Esophagus (tissue), 2 donors: ENCODE results near the gene HDAC9. TPM values are rescaled to one million over a fixed set of nuclear protein-coding genes. Genes with fewer than 3 reads are reported as not detected.

ENCODE experiments used
- H3K27ac ChIP-seq, 2 donors: one replicate each; pipeline ENCODE4 v1.5.1; 2013; ENCODE audit warnings: low read depth in 2 of 2, mild to moderate bottlenecking in 2 of 2, inconsistent platforms in 1 of 2, low read length in 1 of 2, moderate library complexity in 1 of 2
- H3K27me3 ChIP-seq, 2 donors: one replicate each; pipeline ENCODE4 v1.6.1; 2013; ENCODE audit warnings: low read length in 2 of 2, control low read depth in 1 of 2, mild to moderate bottlenecking in 1 of 2; ENCODE audit not compliant: insufficient read depth in 2 of 2, control insufficient read depth in 1 of 2
- H3K36me3 ChIP-seq, 2 donors: one replicate each; pipeline ENCODE4 v1.6.1; 2013; ENCODE audit warnings: low read length in 1 of 2; ENCODE audit not compliant: control insufficient read depth in 2 of 2, insufficient read depth in 2 of 2
- H3K4me1 ChIP-seq, 2 donors: one replicate each; pipeline ENCODE4 v1.6.1; 2013; ENCODE audit warnings: low read length in 1 of 2; ENCODE audit not compliant: control insufficient read depth in 2 of 2, insufficient read depth in 2 of 2
- H3K4me3 ChIP-seq, 2 donors: one replicate each; pipeline ENCODE4 v1.5.1; 2013; ENCODE audit warnings: low read length in 2 of 2, mild to moderate bottlenecking in 2 of 2, low read depth in 1 of 2, moderate library complexity in 1 of 2
- H3K9me3 ChIP-seq, 2 donors: one replicate each; pipeline ENCODE4 v1.6.1; 2013; ENCODE audit warnings: mild to moderate bottlenecking in 2 of 2, low read depth in 1 of 2, low read length in 1 of 2, moderate library complexity in 1 of 2; ENCODE audit not compliant: control insufficient read depth in 2 of 2, insufficient read depth in 1 of 2
- WGBS, 2 donors: extraction: QIAGEN DNeasy Blood & Tissue Kit; methylation state at CpG; one replicate each; pipeline ENCODE4 v1.1.7; 2013; 5-methylcytosine and 5-hydroxymethylcytosine counted together
- polyA plus RNA-seq, 2 donors: library from polyadenylated mRNA; stranded (reverse); fragments of 200-250 nt; gene quantifications; one replicate each; pipeline ENCODE4 v1.2.3, GENCODE V29; 2013
- donor health status: healthy with polysubstance abuse.
- donor health status: Bipolar disorder and iron deficiency.

HDAC9 gene
- polyA plus RNA-seq, 2 donors: 0.69 to 1.1 TPM

- Histone ChIP-seq H3K27me3 (no peaks in the 10 kb centered on the region), H3K9me3 (no peaks in the 10 kb centered on the region), H3K36me3 (no peaks in the 10 kb centered on the region), H3K27ac (no peak overlapping the region), H3K4me3 (no peak overlapping the region), H3K4me1 (no peaks in the 10 kb centered on the region)
- WGBS, 2 donors: 73 to 79% methylated on average over 4 of the region's 4 CpGs
Observed at GRCh38 chr7:18593602-18594279, 98.2 kb downstream of the HDAC9 start.

DNA sequence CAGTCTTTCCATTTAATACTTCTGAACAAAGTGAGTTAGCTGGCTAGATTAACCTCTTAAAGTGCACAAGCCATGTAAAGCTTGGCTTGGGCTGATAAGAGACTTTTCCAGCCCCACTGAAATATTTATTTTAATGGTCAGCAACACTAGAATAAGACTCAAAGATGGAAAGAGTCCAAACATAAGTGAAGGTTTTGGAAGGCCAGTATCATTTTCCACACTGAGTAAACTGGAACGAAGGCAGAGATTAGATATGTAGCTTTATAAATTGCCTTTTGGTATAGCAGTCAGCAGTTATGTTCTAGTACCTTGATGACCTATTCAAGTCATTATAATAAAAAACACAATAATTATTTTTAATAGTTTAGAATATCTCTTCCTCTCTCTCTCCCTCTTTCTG is 102.2 kb downstream of the HDAC9 start:
- H3K27me3 ChIP-seq: no peaks in the 10 kb centered on the region
- H3K4me1 ChIP-seq: no peaks in the 10 kb centered on the region
- no peak overlapping the region for H3K27ac ChIP-seq
- H3K9me3 ChIP-seq: no peaks in the 10 kb centered on the region
- 45 to 63% methylated on average over 1 of the region's 1 CpG for WGBS, 2 donors
- H3K36me3 ChIP-seq: no peaks in the 10 kb centered on the region
- H3K4me3 ChIP-seq: no peak overlapping the region

DNA sequence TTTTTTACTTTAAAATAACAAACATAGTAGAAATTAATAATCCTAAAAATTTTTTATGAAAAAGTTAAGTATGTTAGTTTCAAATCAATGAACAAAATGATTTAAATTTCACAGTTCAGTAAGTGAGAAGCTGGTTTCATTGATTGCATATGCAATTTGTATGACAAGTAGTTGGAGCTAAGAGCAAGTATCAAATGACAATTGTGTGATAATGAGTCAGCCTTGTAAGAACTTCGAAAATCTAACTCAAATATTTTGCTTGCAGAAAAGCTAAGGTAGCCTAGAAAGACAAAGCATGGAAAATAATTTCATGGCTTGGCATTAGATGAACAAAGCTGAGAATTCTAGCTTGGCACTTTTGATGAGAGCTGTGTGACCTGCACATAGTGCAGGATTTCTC is 111.5 kb downstream of the HDAC9 start:
- Histone ChIP-seq H3K27ac (no peak overlapping the region), H3K27me3 (no peaks in the 10 kb centered on the region), H3K36me3 (no peaks in the 10 kb centered on the region), H3K4me3 (no peak overlapping the region), H3K4me1 (no peaks in the 10 kb centered on the region), H3K9me3 (no peaks in the 10 kb centered on the region)
- 58 to 62% methylated on average over 1 of the region's 1 CpG for WGBS, 2 donors

DNA sequence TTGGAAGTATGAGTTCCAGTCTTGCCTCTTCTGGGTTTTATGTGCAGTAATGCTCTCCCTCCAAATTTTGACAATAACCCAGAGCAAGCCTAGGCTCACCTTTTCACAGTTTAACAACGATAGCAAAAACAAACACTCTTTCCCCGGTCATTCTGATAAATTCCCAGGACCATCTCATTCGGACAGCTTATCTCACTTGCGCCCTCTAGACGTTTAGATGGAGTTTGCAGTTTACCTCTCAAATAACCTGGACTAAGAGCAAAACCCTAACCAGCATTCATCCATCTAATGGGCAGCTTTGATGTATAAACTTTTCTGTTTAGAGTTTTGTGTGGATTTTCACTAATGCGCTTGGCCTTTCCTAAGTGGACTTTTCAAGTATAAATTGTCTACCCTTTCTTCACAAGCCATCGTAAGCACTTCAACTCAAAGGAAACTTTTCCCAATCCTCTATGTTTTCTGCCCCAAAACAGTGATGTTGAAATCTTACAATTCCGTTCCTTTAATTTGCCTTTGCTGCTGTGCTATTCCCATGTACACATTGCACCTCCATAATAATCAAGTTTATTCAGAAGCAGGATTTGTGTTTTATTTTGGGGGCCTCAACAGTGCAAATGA is 114.9 kb downstream of the HDAC9 start:
- Histone ChIP-seq H3K27me3 (no peaks in the 10 kb centered on the region), H3K4me1 (no peaks in the 10 kb centered on the region), H3K36me3 (no peaks in the 10 kb centered on the region), H3K9me3 (no peaks in the 10 kb centered on the region), H3K27ac (no peak overlapping the region), H3K4me3 (no peak overlapping the region)
- WGBS, 2 donors: 57 to 63% methylated on average over 8 of the region's 8 CpGs

DNA sequence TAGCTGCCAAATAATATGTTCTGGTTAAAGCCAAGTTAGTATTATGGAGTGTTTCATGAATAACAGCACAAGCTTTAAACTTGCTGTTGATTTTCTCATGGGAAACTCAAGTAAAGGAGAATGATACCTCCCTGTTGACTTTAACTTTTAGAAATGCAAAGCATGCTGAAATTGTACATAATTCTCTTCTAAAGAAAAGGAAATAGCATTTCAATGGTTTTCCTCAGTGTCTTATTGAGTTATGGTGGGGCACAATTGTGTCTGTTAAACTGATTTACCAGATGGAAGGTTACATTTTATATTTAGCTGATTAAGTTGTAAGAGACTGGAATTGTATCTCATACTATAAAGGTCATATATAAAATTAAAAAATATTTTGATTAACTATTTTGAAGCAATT is 119.3 kb downstream of the HDAC9 start:
- peaks cover 0 to 2% of the 10 kb centered on the region in 2 donors for H3K27me3 ChIP-seq

DNA sequence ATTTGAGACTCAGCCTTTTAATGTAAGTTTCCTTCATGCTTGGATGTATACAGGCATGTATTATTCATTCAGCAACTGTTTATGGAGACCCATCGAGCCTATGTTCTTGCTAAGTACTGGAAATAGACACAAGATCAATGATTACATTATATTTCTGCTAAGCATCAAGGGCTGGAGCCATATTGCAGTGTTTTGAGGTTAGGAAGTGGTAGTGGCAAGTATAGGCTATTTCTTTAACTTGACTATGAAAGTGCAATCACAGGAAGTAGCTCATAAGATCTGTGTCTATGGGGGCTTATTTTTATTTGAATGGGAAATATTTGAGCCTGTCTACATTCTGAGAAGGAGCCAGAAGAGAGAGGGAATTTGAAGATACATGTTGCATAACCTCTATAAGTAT is 123.8 kb downstream of the HDAC9 start:
- Histone ChIP-seq H3K9me3 (no peaks in the 10 kb centered on the region), H3K4me3 (no peak overlapping the region), H3K36me3 (no peaks in the 10 kb centered on the region), H3K27me3 (peaks cover 0 to 2% of the 10 kb centered on the region in 2 donors), H3K27ac (no peak overlapping the region), H3K4me1 (no peaks in the 10 kb centered on the region)
- 44 to 72% methylated on average over 1 of the region's 1 CpG for WGBS, 2 donors

More for the DNA sequence above, 119.3 kb downstream of the HDAC9 start:
- H3K4me3 ChIP-seq: no peak overlapping the region
- H3K9me3 ChIP-seq: no peaks in the 10 kb centered on the region
- no peak overlapping the region for H3K27ac ChIP-seq
- no peaks in the 10 kb centered on the region for H3K4me1 ChIP-seq
- H3K36me3 ChIP-seq: no peaks in the 10 kb centered on the region

DNA sequence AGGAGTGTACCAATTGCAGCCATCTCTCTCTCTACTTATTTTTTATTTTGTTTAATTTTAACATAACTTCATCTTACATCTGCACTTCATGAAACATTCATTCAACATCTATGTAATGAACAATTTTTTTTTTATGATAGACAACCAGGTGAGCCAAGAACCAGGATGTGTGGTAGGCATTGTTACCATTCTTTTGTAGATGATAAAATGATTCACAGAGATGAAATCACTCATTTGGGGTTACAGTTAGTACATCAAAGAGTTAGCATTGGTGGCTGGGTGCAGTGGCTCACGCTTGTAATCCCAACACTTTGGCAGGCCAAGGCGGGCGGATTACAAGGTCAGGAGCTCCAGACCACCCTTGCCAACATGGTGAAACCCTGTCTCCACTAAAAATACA is 127.8 kb downstream of the HDAC9 start:
- Histone ChIP-seq H3K4me1 (no peaks in the 10 kb centered on the region), H3K9me3 (no peaks in the 10 kb centered on the region), H3K4me3 (no peak overlapping the region), H3K27me3 (no peaks in the 10 kb centered on the region), H3K36me3 (no peaks in the 10 kb centered on the region), H3K27ac (no peak overlapping the region)
- WGBS, 2 donors: 93 to 95% methylated on average over 3 of the region's 3 CpGs

DNA sequence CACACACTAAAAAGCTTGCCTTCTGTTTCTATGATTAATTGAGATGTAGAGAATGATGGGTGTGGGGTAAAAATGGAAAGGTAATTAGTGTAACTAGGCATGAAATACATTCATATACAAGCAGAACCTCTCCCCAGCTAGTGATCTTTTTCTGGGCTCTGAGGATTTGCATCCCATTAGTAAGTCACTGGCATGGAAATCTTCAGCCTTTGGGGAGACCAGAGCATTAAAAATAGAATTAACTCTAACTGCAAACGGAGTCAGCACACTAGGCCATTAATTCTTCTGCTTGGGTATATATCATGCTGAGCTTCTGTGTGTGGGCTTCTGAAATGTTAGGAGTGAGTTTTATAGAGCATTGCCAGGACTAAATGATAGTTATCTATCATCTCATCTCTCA is 128.9 kb downstream of the HDAC9 start:
- H3K4me1 ChIP-seq: no peaks in the 10 kb centered on the region
- no peaks in the 10 kb centered on the region for H3K9me3 ChIP-seq
- H3K4me3 ChIP-seq: no peak overlapping the region
- WGBS, 2 donors: 57 to 65% methylated on average over 1 of the region's 1 CpG
- no peaks in the 10 kb centered on the region for H3K27me3 ChIP-seq
- H3K27ac ChIP-seq: no peak overlapping the region
- no peaks in the 10 kb centered on the region for H3K36me3 ChIP-seq

DNA sequence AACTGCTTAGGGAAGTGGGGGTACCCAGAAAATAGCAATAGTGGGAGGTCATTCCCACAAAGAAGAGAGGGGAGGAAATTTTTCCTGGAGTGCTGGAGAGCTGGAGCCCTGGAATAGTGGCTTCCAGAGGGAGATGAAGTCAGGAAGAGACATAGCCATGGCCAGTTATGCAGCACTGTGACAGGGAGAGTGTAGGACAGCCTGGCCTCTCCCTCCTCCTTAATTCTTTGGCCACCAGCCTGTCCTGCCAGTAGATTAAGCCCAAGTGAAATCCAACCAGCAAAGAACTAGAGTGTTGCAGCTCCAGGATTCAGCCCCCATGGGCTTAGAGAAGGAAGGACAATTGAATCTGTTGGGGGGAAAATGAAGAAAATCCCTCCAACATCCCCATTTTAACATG is 130.5 kb downstream of the HDAC9 start:
- no peak overlapping the region for H3K27ac ChIP-seq
- H3K4me1 ChIP-seq: no peaks in the 10 kb centered on the region
- no peaks in the 10 kb centered on the region for H3K36me3 ChIP-seq
- no peak overlapping the region for H3K4me3 ChIP-seq
- no peaks in the 10 kb centered on the region for H3K27me3 ChIP-seq
- no peaks in the 10 kb centered on the region for H3K9me3 ChIP-seq

DNA sequence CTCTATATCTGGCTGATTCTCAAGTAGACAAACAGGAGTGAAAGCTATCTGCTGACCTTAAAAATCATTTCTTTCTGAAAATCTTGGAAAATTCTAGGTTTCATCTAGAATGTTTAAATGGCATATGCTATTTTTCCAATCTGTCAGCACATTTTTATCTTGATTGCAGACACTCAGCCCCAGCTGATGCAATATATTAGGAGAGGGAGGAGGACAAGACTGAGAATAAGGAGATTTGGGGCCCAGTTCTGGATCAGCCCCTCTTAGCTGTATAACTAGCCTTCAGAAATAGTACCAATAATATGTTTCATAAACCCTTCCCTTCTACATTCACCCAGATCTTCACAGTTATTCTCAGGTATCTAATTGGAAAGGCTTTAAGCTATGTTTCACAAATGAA is 131.2 kb downstream of the HDAC9 start:
- Histone ChIP-seq H3K36me3 (no peaks in the 10 kb centered on the region), H3K27me3 (no peaks in the 10 kb centered on the region), H3K9me3 (no peaks in the 10 kb centered on the region), H3K27ac (no peak overlapping the region), H3K4me3 (no peak overlapping the region), H3K4me1 (no peaks in the 10 kb centered on the region)
